ENCODE measurements around the gene GPR137B. TPM values are rescaled to one million over a fixed set of nuclear protein-coding genes. Genes with fewer than 3 reads are reported as not detected.

Gene GPR137B
- total RNA-seq, 1 experiment from 2014 or later: 7.1 TPM

DNA sequence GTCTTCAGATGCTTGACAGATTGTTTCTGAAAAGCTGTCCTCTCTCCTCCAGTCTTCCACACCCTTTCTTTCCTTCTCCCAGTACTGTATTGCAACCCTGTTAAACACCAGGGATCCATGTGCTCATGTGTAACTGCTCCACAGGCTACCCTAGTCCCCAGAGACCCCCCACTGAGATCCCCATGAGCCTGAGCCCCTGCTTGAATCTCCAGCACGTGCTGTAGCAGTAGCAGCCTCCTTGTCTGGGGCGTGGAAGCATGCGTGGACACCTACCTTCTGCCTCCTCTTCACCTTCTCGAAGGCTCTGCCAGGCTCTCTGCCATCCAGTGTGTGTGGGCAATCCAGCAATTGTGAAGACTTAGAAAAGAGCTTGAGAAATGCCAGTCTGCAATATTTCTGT, 25.2 kb downstream of the GPR137B start:
- Histone ChIP-seq H3K36me3 (ENCODE audit: insufficient read depth, low read length, poor library complexity, severe bottlenecking) (no peaks in the 10 kb centered on the region), H3K27ac (ENCODE audit: low read depth, low read length, poor library complexity, severe bottlenecking) (no peak overlapping the region), H3K4me1 (ENCODE audit: insufficient read depth, low read length, poor library complexity, severe bottlenecking) (no peaks in the 10 kb centered on the region), H3K27me3 (replicated peaks; ENCODE audit: insufficient read depth, low read depth, low read length, poor library complexity) (no peaks in the 10 kb centered on the region), H3K9me3 (ENCODE audit: low read depth, low read length, poor library complexity, severe bottlenecking) (no peaks in the 10 kb centered on the region), H3K4me3 (ENCODE audit: low read depth, low read length, poor library complexity, severe bottlenecking) (no peak overlapping the region)
- TF ChIP-seq EZH2 (IDR thresholded peaks at IDR 0.05; ENCODE audit: borderline replicate concordance, low read depth, low read length, poor library complexity, severe bottlenecking): no peak
- TF ChIP-seq, protein P1, sequence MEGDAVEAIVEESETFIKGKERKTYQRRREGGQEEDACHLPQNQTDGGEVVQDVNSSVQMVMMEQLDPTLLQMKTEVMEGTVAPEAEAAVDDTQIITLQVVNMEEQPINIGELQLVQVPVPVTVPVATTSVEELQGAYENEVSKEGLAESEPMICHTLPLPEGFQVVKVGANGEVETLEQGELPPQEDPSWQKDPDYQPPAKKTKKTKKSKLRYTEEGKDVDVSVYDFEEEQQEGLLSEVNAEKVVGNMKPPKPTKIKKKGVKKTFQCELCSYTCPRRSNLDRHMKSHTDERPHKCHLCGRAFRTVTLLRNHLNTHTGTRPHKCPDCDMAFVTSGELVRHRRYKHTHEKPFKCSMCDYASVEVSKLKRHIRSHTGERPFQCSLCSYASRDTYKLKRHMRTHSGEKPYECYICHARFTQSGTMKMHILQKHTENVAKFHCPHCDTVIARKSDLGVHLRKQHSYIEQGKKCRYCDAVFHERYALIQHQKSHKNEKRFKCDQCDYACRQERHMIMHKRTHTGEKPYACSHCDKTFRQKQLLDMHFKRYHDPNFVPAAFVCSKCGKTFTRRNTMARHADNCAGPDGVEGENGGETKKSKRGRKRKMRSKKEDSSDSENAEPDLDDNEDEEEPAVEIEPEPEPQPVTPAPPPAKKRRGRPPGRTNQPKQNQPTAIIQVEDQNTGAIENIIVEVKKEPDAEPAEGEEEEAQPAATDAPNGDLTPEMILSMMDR (conservative IDR thresholded peaks at IDR 0.05; ENCODE audit: low read depth, low read length): no peak
- ChIA-PET CTCF (no interaction called here), POLR2A (ENCODE audit: low non-redundant PET) (no interaction called here)
- intact Hi-C loops (cut with micrococcal nuclease; ENCODE audit: unreplicated experiment): no loop called here
- DNase-seq (ENCODE audit: low spot score): no peak
- no TSS peak for BruUV-seq (replicated peaks)

DNA sequence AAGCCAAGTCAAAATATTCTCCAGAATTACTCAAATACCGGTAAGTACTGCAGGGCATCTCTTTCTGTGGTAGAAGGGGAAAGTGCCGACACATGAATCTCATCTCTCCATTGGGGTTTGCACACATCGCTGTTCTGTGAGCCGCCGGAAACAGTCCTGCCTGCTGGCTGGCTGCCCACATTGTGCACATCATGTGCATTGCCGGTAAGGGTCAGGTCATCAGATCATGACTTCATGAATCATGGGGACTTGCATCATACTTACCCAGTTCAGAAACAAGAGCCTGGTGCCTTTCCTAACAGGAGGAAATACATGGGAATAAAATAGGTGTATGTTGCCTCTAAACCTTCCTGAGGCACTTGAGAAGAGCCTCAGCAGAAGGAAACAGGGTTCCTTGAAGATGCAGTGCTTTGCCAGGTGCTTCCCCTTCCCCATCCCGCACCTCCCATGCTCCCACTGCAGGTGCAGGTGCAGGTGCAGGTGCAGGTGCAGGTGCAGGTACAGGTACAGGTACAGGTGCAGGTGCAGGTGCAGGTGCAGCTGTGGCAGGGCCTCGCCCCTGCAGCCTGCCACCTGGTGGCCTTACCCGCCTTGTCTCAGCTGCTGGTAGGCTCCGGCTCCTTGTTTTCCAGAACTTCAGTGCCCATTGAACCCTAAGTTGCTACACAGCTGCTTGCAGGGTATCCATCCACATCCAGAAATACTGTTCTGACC, 26.5 kb downstream of the GPR137B start:
- no peaks in the 10 kb centered on the region for H3K4me1 ChIP-seq (ENCODE audit: insufficient read depth, low read length, poor library complexity, severe bottlenecking)
- no peak overlapping the region for H3K27ac ChIP-seq (ENCODE audit: low read depth, low read length, poor library complexity, severe bottlenecking)
- ChIA-PET CTCF (no interaction called here), POLR2A (ENCODE audit: low non-redundant PET) (interaction anchor here (0.6 kb wide), 1 partner anchor 1368 kb away, joined by 3 read pairs; no protein-coding TSS in a partner anchor)
- intact Hi-C loops (cut with micrococcal nuclease; ENCODE audit: unreplicated experiment): no loop called here
- BruUV-seq (replicated peaks): no TSS peak
- no peaks in the 10 kb centered on the region for H3K27me3 ChIP-seq (replicated peaks; ENCODE audit: insufficient read depth, low read depth, low read length, poor library complexity)
- DNase-seq (ENCODE audit: low spot score): no peak
- TF ChIP-seq, protein P1 (conservative IDR thresholded peaks at IDR 0.05; ENCODE audit: low read depth, low read length): no peak
- no peak for TF ChIP-seq EZH2 (IDR thresholded peaks at IDR 0.05; ENCODE audit: borderline replicate concordance, low read depth, low read length, poor library complexity, severe bottlenecking)
- H3K9me3 ChIP-seq (ENCODE audit: low read depth, low read length, poor library complexity, severe bottlenecking): no peaks in the 10 kb centered on the region
- H3K4me3 ChIP-seq (ENCODE audit: low read depth, low read length, poor library complexity, severe bottlenecking): no peak overlapping the region
- no peaks in the 10 kb centered on the region for H3K36me3 ChIP-seq (ENCODE audit: insufficient read depth, low read length, poor library complexity, severe bottlenecking)

DNA sequence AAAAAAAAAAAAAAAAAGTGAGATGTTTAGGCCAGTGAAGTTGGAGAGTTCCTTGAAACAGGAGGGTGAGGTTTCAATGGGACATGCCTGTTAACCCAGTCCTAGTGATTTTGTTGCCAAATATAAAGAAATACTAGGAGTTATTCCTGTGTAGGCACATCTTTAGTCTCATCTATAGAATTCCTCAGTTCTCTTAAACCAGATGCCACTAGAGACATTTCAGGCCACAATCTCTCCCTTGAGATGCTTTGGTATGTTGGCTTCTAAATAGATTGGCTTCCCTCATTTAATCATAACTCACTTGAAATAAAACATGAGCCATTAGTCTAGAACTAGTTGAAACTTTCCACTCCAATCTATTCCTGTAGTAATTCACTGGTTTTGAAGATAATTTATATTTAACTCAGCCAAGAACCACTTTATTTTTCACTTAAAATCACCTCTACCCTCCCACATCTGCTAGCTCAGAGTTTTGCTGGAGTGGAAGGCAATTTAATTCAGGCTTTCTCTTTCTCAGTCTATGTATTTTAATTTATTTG, 29.8 kb downstream of the GPR137B start:
- no peak for DNase-seq (ENCODE audit: low spot score)
- intact Hi-C loops (cut with micrococcal nuclease; ENCODE audit: unreplicated experiment): no loop called here
- no peak overlapping the region for H3K4me3 ChIP-seq (ENCODE audit: low read depth, low read length, poor library complexity, severe bottlenecking)
- H3K9me3 ChIP-seq (ENCODE audit: low read depth, low read length, poor library complexity, severe bottlenecking): no peaks in the 10 kb centered on the region
- H3K27ac ChIP-seq (ENCODE audit: low read depth, low read length, poor library complexity, severe bottlenecking): no peak overlapping the region
- H3K4me1 ChIP-seq (ENCODE audit: insufficient read depth, low read length, poor library complexity, severe bottlenecking): no peaks in the 10 kb centered on the region
- ChIA-PET POLR2A (ENCODE audit: low non-redundant PET) (no interaction called here), CTCF (interaction anchor here (0.6 kb wide), 1 partner anchor 1132 kb away, joined by 3 read pairs; no protein-coding TSS in a partner anchor)
- no TSS peak for BruUV-seq (replicated peaks)
- no peaks in the 10 kb centered on the region for H3K36me3 ChIP-seq (ENCODE audit: insufficient read depth, low read length, poor library complexity, severe bottlenecking)
- no peaks in the 10 kb centered on the region for H3K27me3 ChIP-seq (replicated peaks; ENCODE audit: insufficient read depth, low read depth, low read length, poor library complexity)
- TF ChIP-seq, protein P1 (conservative IDR thresholded peaks at IDR 0.05; ENCODE audit: low read depth, low read length): no peak
- TF ChIP-seq EZH2 (IDR thresholded peaks at IDR 0.05; ENCODE audit: borderline replicate concordance, low read depth, low read length, poor library complexity, severe bottlenecking): no peak

Data from A673 (cell line).